GM12891 (cell line): Measurements from ENCODE around the gene PRMT1.

ENCODE experiments used
- POLR2A ChIP-seq: IDR thresholded peaks from 2 replicates; pipeline ENCODE4 v1.6.1; 2011; ENCODE audit warnings: low read depth, low read length, control low read depth
- POLR2AphosphoS5 ChIP-seq: IDR thresholded peaks from 2 replicates; pipeline ENCODE4 v1.6.1; 2011; ENCODE audit warnings: low read depth, low read length, control low read depth
- TAF1 ChIP-seq: IDR thresholded peaks from 2 replicates; pipeline ENCODE4 v1.6.1; 2011; ENCODE audit warnings: low read depth, low read length, control low read depth

DNA sequence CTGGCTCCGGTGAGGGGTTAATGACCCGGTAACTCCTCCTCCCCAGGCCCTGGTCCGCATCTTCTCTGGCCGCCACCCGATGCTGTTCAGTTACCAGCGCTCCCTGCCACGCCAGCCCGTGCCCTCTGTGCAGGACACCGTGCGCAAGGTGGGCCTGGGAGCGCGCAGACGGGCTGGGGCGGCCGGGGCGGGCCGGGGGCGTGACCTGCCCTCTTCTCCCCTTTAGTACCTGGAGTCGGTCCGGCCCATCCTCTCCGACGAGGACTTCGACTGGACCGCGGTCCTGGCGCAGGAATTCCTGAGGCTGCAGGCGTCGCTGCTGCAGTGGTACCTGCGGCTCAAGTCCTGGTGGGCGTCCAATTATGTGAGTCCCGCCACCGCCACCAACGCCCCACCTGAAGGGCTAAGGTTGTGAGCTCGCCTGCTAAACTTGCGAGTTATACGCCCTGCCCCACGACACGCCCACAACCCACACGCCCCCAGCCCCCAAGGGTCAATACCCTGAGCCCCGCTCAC lies 24.3 kb downstream of the PRMT1 start:
- TF ChIP-seq POLR2AphosphoS5 (no peak), POLR2A (no peak), TAF1 (no peak)
